Adrenal gland (tissue), 12 donors: Measurements from ENCODE around the gene PIK3C2G. TPM values are rescaled to one million over a fixed set of nuclear protein-coding genes. Genes with fewer than 3 reads are reported as not detected.

Source experiments
- DNase-seq, 7 donors: peaks; one replicate each; pipeline ENCODE4 v3.0.0-alpha.2; 2019 to 2020
- H3K27ac ChIP-seq, 5 donors: fragments of 200-600 bp; sonication (generic) in 4 of 5; 1 replicate in 3 of 5; 2 replicates in 2 of 5; pipeline versions ENCODE4 v1.5.1 to v1.8.0; 2016 to 2020; ENCODE audit warnings: mild to moderate bottlenecking in 1 of 5
- H3K27me3 ChIP-seq: fragments of 200-600 bp; 2 replicates; pipeline ENCODE4 v1.8.0; 2021
- H3K36me3 ChIP-seq, 2 donors: fragments of 200-600 bp; replicated peaks in 1 of 2; 1 replicate in 1 of 2; 2 replicates in 1 of 2; pipeline versions ENCODE4 v1.5.1 to v1.8.0; 2018 to 2022
- H3K4me1 ChIP-seq, 2 donors: fragments of 200-600 bp; replicated peaks in 1 of 2; 1 replicate in 1 of 2; 2 replicates in 1 of 2; pipeline versions ENCODE4 v1.5.1 to v1.8.0; 2018 to 2021
- H3K4me3 ChIP-seq, 4 donors: fragments of 200-600 bp; sonication (generic) in 3 of 4; one replicate each; pipeline ENCODE4 v1.5.1; 2016 to 2018
- H3K9me3 ChIP-seq, 3 donors: fragments of 200-600 bp; sonication (generic) in 1 of 3; replicated peaks in 1 of 3; 1 replicate in 2 of 3; 2 replicates in 1 of 3; pipeline versions ENCODE4 v1.5.1 to v1.8.0; 2016 to 2021
- POLR2A ChIP-seq, 2 donors: fragments of 450-650 bp; IDR thresholded peaks; one replicate each; pipeline ENCODE4 v1.6.1; 2017; ENCODE audit warnings: antibody characterized with exemption in 2 of 2, mild to moderate bottlenecking in 2 of 2, moderate library complexity in 1 of 2
- WGBS, 4 donors: extraction: QIAGEN DNeasy Blood & Tissue Kit in 2 of 4; methylation state at CpG; one replicate each; pipeline versions ENCODE4 v1.1.5 to v1.1.7; 2013 to 2017; 5-methylcytosine and 5-hydroxymethylcytosine counted together
- intact Hi-C, 2 donors: fragments of 100-400 bp; cut with DNase I; formaldehyde crosslinking; loops; one replicate each; pipeline versions ENCODE4 v1.14.1 to v1.15.0; 2022 to 2023
- polyA plus RNA-seq, 3 donors: library from polyadenylated mRNA; stranded (reverse); fragments of 200-250 nt in 2 of 3; fragments of 350-450 nt in 1 of 3; fragmentation: Illumina TruSeq in 1 of 3; extraction: RNeasy Lipid Tissue Mini Kit (QIAGEN cat#74804) in 1 of 3; gene quantifications; one replicate each; pipeline ENCODE4 v1.2.3, GENCODE V29; 2013 to 2014
- total RNA-seq, 9 donors: library from RNA; depleted of rRNA in 4 of 9; stranded (reverse); fragments of >200 nt in 4 of 9; fragments of 120-200 nt in 1 of 9; fragmentation: NEBNext Ultra II Directional in 1 of 9; extraction: Animal tissue kit (Norgen Biotek cat#: 25700) in 1 of 9; gene quantifications; one replicate each; pipeline versions ENCODE4 v1.1.0 to v1.2.4, GENCODE V29; 2013 to 2023
- TF ChIP-seq, protein P1 (sequence below), 6 experiments: fragments of 450-650 bp in 4 of 6; fragments of 200-600 bp in 2 of 6; sonication (generic) in 1 of 6; IDR thresholded peaks; 1 replicate in 5 of 6; 2 replicates in 1 of 6; pipeline versions ENCODE4 v1.5.1 to v1.8.0; 2016 to 2021; ENCODE audit warnings: antibody characterized with exemption in 6 of 6, mild to moderate bottlenecking in 2 of 6, moderate library complexity in 1 of 6
- donor health status: healthy with polysubstance abuse.
- donor health status: Bipolar disorder and iron deficiency.
- donor health status: DM: yes; HTN: yes; CAD: no.
- donor health status: DM: no; HTN: no; CAD: no.
- donor health status: DM: no; HTN: no; CAD: no.
- donor health status: DM: yes; HTN: yes; CAD: no.

Gene PIK3C2G
- total and polyA plus RNA-seq, 12 donors = 0.11 to 1.3 (median 0.54) TPM

DNA sequence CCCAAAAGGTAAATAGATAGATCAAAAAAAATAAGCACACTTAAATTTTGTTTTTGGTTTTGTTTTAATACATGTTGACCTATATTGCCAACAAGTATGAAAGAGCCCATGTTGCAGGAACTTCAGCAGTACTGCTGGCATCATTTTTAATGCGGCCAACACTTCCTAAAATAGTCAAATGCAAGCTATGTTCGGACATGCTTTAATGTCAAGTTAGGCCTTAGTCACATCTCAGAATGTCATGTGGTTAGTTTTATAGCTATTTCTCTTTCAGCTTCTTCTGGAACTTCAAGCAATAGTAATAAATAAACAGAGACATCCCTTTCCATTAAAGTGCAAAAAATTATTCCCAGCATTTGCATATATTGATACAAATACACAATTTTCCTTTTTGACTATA, 153.4 kb downstream of the PIK3C2G start:
- no peaks in the 10 kb centered on the region for H3K9me3 ChIP-seq
- no peaks in the 10 kb centered on the region for H3K36me3 ChIP-seq
- intact Hi-C loops = no loop called here
- no peak overlapping the region for H3K27ac ChIP-seq
- H3K27me3 ChIP-seq = no peaks in the 10 kb centered on the region
- DNase-seq = no peak
- WGBS, 4 donors = 82 to 85% (median 84%) methylated on average over 2 of the region's 2 CpGs
- no peak overlapping the region for H3K4me3 ChIP-seq
- TF ChIP-seq, protein P1, sequence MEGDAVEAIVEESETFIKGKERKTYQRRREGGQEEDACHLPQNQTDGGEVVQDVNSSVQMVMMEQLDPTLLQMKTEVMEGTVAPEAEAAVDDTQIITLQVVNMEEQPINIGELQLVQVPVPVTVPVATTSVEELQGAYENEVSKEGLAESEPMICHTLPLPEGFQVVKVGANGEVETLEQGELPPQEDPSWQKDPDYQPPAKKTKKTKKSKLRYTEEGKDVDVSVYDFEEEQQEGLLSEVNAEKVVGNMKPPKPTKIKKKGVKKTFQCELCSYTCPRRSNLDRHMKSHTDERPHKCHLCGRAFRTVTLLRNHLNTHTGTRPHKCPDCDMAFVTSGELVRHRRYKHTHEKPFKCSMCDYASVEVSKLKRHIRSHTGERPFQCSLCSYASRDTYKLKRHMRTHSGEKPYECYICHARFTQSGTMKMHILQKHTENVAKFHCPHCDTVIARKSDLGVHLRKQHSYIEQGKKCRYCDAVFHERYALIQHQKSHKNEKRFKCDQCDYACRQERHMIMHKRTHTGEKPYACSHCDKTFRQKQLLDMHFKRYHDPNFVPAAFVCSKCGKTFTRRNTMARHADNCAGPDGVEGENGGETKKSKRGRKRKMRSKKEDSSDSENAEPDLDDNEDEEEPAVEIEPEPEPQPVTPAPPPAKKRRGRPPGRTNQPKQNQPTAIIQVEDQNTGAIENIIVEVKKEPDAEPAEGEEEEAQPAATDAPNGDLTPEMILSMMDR (IDR thresholded peaks at IDR 0.05) = no peak
- TF ChIP-seq POLR2A (IDR thresholded peaks at IDR 0.05) = no peak
- no peaks in the 10 kb centered on the region for H3K4me1 ChIP-seq

DNA sequence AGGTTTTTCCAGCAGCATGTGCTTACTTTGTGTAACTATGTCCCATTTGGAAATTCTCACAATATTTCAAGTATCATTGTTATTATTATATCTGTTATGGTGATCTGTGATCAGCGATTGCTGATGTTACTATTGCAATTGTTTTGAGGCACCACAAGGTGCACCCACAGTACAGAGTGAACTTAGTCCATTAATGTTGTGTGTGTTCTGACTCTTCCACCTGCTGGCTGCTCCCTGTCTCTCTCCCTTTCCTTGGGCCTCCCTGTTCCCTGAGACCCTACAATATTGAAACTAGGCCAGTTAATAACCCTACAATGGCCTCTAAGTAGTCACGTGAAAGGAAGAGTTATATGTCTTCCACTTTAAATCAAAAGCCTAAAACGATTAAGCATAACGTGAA, 153.9 kb downstream of the PIK3C2G start:
- Histone ChIP-seq H3K27ac (no peak overlapping the region), H3K4me3 (no peak overlapping the region), H3K36me3 (no peaks in the 10 kb centered on the region), H3K9me3 (no peaks in the 10 kb centered on the region), H3K27me3 (no peaks in the 10 kb centered on the region), H3K4me1 (no peaks in the 10 kb centered on the region)
- intact Hi-C loops = no loop called here
- TF ChIP-seq POLR2A (IDR thresholded peaks at IDR 0.05) = no peak
- TF ChIP-seq, protein P1 (IDR thresholded peaks at IDR 0.05) = no peak
- DNase-seq = no peak
- 77 to 85% (median 79%) methylated on average over 4 of the region's 4 CpGs for WGBS, 4 donors

DNA sequence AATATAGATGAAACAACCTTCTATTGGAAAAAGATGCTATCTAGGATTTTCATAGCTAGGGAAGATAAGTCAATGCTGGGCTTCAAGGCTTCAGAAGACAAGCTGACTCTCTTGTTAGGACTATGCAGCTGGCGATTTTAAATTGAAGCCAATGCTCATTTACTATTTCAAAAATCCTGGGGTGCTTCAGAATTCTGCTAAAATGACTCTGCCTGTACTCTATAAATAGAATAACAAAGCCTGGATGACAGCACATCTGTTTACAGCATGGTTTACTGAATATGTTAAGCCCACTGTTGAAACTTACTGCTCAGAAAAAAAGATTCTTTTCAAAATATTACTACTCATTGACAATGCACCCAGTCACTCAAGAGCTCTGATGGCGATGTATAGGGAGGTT, 155.1 kb downstream of the PIK3C2G start:
- intact Hi-C loops = no loop called here
- Histone ChIP-seq H3K4me1 (no peaks in the 10 kb centered on the region), H3K27me3 (no peaks in the 10 kb centered on the region), H3K9me3 (no peaks in the 10 kb centered on the region), H3K27ac (no peak overlapping the region), H3K4me3 (no peak overlapping the region), H3K36me3 (no peaks in the 10 kb centered on the region)
- DNase-seq = no peak
- 92 to 94% (median 94%) methylated on average over 2 of the region's 2 CpGs for WGBS, 4 donors
- TF ChIP-seq POLR2A (IDR thresholded peaks at IDR 0.05) = no peak
- TF ChIP-seq, protein P1 (IDR thresholded peaks at IDR 0.05) = no peak

DNA sequence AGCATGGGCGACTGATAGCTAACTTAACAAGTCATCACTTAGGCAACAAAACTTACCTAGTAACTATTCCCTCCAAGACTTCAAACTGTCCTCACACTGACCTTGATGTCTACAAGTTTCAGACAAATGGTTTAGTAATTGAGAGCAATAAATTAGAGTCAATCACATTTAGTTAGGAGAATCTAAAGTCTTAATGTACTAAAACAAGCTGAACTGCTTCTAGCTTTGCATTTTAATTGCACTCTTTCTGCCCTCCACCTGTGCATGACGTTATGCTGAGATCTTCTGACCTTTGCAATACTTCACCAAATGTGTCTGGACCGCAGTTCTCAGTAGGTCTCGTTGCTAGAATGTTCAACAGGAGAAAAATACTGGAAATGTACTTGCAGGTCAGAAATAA, 158.0 kb downstream of the PIK3C2G start:
- Histone ChIP-seq H3K4me3 (no peak overlapping the region), H3K36me3 (no peaks in the 10 kb centered on the region), H3K27me3 (no peaks in the 10 kb centered on the region), H3K9me3 (no peaks in the 10 kb centered on the region), H3K27ac (no peak overlapping the region), H3K4me1 (no peaks in the 10 kb centered on the region)
- intact Hi-C loops = no loop called here
- DNase-seq = no peak
- WGBS, 4 donors = 69 to 77% (median 74%) methylated on average over 4 of the region's 4 CpGs
- TF ChIP-seq, protein P1 (IDR thresholded peaks at IDR 0.05) = no peak
- no peak for TF ChIP-seq POLR2A (IDR thresholded peaks at IDR 0.05)
